Upper lobe of left lung (tissue), 4 donors: ENCODE data around the gene CISD3.

ENCODE experiments used
- EP300 ChIP-seq, 4 donors: sonication (generic); formaldehyde crosslinking; IDR thresholded peaks; one replicate each; pipeline ENCODE4 v1.5.1; 2017; ENCODE audit warnings: antibody characterized with exemption in 4 of 4, control low read depth in 2 of 4
- POLR2A ChIP-seq, 4 donors: fragments of 450-650 bp; IDR thresholded peaks; one replicate each; pipeline ENCODE4 v1.5.1; 2016 to 2017; ENCODE audit warnings: antibody characterized with exemption in 4 of 4, mild to moderate bottlenecking in 2 of 4
- POLR2AphosphoS5 ChIP-seq, 2 donors: sonication (generic); formaldehyde crosslinking; IDR thresholded peaks; one replicate each; pipeline ENCODE4 v1.5.1; 2017; ENCODE audit warnings: antibody characterized with exemption in 2 of 2
- TF ChIP-seq, protein P1 (sequence below), 6 experiments: fragments of 450-650 bp in 4 of 6; fragments of 200-600 bp in 2 of 6; sonication (generic) in 2 of 6; IDR thresholded peaks; one replicate each; pipeline ENCODE4 v1.5.1; 2016 to 2019; ENCODE audit warnings: antibody characterized with exemption in 6 of 6

DNA sequence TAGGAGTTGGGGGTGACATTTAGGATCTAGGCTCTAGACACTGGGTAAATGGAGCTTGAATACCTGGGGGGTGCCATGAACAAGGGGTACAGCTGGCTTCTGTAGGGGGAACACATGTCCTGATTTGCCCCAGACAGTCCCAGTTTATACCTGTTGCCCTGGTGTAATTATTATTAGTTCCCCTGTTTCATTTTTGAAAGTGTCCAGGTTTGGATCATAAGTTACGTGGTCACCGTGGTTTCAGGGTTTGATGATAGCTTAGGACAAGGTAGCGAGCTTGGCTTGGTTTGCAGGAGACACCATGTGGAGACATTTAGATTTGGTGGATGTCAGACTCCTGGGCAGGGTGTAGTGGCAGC lies 19.6 kb upstream of the CISD3 start:
- no peak for TF ChIP-seq POLR2A (IDR thresholded peaks at IDR 0.05)
- TF ChIP-seq, protein P1, sequence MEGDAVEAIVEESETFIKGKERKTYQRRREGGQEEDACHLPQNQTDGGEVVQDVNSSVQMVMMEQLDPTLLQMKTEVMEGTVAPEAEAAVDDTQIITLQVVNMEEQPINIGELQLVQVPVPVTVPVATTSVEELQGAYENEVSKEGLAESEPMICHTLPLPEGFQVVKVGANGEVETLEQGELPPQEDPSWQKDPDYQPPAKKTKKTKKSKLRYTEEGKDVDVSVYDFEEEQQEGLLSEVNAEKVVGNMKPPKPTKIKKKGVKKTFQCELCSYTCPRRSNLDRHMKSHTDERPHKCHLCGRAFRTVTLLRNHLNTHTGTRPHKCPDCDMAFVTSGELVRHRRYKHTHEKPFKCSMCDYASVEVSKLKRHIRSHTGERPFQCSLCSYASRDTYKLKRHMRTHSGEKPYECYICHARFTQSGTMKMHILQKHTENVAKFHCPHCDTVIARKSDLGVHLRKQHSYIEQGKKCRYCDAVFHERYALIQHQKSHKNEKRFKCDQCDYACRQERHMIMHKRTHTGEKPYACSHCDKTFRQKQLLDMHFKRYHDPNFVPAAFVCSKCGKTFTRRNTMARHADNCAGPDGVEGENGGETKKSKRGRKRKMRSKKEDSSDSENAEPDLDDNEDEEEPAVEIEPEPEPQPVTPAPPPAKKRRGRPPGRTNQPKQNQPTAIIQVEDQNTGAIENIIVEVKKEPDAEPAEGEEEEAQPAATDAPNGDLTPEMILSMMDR (IDR thresholded peaks at IDR 0.05), result no peak
- no peak for TF ChIP-seq POLR2AphosphoS5 (IDR thresholded peaks at IDR 0.05)
- no peak for TF ChIP-seq EP300 (IDR thresholded peaks at IDR 0.05)
